HG03280 (cell line): ENCODE data around the gene NKD2.
"Not testable (repeated sequence)": the region's sequence is repeated elsewhere in the genome, so short reads cannot be mapped to it uniquely, and the experiment has no call there.

ENCODE experiments used
- ATAC-seq: cut with Tn5 transposase; IDR thresholded peaks from one replicate; pipeline ENCODE4 v1.9.1; 2021; ENCODE audit warnings: mild to moderate bottlenecking, moderate library complexity; ENCODE audit not compliant: unreplicated experiment

NKD2 gene

DNA sequence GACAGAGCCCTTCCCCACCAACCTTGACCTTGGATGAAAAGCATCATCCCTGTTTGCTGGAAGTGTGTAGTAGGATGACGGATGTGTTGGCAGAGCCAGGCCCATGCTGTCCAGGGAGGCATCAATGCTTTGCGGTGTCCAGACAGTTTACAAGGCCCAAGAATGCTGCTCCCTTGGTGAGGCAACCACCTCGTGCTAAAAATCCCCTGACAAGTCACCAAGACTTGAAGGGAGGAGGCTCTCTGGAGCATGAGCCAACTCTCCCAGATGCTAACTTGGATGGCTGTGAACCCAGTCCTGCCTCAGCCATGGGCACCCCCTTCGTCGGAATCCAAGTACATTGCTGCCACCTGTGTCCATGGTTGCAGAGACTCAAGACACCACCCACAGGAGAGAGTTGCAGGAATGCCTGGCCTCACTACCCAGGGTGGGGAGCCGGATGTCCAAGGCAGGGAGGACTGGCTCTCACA, 9.5 kb upstream of the NKD2 start:
- ATAC-seq = no peak

DNA sequence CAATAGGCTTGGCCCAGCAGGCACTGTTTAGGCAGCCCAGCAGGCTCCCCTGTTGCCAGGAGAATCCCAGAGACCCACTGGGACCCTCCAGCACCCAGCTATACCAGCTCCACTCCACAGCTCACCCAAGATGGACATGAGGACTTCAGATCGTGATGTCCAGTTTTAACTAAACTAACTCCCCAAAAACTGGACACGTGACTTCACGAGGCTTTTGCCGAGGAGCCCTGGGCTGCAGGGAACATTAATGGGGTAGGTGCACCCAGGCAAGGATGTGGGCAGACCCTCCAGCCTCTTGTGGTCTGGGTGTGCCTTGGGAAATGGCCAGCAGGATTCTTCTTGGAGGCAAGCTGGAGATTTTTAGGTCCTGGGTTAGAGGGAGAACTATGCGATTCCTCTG, 8.9 kb upstream of the NKD2 start:
- ATAC-seq = no peak

DNA sequence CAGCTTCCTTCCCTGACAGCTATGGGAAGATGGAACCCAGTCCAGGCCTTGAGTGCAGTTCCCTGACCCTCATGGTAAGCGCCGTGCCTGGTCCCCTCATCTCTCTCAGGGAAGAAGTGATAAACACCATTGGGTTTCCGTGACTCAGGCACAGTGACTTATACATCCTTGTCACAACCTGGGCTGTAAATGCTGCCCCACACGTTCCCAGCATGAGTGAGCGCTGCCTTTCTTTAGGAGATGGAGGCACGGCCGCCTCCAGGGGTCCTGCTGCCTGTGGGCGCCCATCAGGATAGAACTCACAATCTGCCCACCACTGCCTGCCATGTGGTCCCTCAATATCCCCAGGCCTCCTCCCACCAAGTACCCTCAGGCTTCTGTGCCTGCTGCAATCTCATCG, 8.3 kb upstream of the NKD2 start:
- ATAC-seq = no peak

DNA sequence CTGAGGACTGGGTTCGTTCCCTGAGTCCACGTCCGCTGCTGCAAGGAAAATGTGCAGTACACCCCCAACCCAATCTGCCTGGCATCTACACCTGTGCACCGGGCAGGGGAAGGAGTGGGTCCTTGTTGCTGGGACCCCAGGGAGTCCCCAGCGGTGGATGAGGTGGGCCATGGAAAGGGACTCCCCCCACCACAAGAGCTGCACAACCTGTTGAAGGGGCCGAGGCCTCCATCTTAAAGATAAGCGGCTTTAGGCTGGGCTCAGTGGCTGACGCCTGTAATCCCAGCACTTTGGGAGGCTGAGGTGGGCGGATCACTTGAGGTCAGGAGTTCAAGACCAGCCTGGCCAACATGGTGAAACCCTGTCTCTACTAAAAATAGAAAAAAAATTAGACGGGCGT, 7.8 kb upstream of the NKD2 start:
- not testable (repeated sequence) for ATAC-seq

DNA sequence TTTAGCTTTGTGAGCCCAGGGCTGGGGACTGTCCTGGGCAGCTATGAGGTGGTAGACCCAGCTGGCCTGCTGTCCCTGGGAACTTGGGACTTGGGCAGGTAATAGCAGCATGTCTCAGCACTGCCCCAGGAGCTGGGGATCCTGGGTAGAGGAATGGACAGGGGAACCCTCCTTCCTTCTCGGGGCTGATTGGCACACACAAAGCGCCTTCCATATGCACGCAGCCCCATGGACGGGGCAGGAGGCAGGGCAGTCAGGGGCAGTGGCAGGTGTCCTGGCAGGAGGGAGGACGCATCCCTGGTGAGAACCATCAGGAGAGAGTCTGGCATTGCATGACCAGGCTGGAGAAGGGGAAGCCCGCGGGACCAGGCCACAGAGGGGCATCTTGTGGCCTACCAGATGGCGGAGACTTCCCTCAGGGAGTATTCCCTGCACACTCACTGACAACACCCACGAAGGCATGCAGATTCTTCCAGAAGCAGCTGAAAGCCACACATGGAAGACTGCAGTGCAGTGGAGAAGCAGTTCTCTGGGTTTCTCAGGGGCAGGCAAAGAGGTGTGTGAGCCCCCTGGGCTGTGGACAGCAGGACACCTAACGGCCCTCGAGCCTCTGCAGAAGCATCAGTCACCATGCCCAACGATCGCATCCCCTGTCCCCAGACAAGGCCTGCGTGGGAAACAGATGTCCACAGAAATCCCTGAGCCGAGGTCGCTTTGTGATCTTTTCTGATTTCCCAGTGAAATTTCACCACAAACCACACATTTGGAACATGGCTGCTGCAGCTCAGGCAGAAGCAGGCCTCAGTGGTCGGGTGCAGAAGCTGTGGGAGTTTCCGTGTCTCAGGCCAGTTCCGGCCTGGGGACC, 7.0 kb upstream of the NKD2 start:
- no peak for ATAC-seq

DNA sequence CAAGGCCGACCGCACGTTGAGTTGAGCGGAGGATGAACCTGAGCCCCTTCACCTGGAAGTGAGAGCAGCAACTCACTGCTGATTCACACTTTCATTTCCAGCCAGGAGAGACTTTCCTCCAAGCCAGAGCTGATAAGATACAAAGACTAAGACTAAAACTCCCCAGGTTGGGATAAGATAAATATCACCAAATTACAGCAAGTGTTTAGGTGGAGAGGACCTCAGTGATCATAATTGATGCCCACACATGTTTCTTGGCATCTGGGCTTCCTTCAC, 6.4 kb upstream of the NKD2 start:
- no peak for ATAC-seq

DNA sequence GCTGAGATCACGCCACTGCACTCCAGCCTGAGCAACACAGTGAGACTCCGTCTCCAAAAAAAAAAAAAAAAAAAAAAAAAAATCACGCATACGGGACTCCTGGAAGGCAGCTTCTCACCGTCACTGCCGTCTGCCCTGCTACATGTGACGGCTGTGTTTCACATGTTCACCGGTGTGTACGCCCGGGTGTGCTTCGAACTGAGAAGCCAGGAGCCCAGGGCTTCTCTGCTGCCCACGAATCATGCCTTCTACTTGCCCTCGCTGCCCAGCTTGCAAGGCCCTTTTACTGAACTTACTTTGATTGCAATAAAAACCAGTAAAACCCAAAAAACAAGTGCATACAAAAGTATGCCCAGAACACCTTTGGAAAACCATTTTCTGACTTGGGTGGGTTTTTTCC, 5.8 kb upstream of the NKD2 start:
- no peak for ATAC-seq

DNA sequence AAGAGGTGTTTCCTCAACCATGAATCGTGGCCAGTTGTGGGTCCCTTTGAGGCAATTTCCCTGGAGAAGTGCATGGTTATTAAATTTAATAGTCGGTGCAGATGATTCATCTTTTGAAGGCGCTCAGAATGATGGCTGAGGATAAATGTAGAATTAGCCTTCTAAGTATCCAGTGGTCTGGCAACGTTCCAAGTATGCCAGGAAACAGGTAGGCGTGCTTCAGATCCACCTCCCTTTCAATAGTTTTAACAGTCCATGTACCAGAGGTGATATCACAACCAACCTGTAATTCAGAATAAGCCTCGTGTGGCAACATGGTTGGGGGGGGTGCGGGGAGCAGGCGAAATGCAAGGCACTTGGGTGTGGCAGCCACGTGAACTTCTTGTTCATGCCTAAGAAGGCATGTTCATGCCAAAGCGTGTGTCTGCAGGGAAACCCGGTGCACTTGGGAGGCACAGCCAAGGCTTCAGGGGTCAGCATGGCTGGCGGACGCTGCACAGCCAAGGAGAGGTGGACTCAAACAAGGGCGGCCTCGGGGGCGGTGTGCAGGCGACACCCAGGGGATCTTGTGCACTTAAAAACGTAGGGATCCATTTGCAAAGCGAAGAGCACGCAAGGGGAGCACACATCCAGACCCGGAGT, 5.2 kb upstream of the NKD2 start:
- ATAC-seq = no peak

DNA sequence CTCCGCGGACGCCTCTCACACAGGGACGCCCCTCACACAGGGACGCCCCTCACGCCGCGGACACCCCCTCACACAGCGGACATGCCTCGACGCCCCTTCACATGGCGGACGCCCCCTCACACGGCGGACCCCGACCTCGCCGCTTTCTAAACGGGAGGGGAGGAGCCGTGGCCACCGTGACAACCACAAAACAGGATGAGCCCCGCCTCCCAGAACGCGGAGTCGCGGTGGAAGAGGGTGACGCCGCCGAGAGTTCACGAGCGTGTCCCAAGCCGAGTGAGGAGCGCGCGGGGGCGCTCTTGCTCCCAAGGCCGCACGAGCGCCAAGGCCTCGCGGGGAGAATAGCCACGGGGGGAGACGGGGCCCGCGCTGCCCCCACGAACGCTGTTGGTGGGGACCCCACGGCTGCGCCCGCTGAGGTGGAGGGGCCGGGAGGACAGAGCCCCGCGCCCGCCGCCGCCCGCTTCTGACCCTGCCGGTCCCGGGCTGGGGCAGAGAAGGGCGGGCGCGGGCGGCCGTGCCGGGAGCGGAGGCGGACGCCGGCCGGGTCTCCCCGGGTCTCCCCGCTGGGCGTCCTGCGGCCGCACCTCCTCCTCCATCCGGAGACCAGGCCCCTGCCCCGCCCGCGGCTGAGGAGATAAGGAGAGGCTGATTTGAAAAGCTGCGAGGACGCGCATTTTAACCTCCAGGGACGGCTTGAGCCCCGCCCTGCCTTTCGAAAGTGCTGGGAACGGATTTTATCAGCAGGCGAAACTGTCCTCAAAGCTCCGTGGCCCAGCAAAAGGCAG, 3.9 kb upstream of the NKD2 start:
- no peak for ATAC-seq

DNA sequence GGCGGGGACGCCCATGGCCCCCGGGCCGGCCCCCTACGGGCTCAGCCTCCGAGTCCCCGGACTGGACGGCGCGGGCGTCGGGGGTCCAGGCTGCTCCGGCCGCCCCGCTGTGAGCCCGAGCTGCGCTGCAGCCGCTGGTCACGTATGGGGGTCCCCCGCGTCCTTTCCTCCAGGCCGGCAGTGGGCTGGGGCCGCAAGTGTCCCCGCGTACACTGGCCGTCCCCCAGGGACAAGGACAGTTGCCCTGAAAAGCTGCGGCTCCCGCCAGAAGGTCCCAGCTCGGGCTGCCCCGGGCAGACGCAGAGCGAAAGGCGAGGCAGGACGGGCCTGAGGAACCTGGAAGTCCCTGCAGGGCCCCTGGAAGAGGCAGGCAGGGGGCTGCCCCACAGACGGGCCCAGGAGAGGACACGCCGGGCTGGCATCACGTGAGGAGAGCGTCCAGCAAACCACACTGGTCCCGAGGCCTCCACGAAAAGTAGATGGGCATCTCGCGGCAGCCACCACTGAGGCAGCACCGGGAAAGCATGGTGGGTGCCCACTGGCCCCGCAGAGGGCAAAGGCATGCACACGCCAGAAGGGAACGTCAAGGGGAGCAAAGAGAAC, 3.3 kb upstream of the NKD2 start:
- no peak for ATAC-seq

DNA sequence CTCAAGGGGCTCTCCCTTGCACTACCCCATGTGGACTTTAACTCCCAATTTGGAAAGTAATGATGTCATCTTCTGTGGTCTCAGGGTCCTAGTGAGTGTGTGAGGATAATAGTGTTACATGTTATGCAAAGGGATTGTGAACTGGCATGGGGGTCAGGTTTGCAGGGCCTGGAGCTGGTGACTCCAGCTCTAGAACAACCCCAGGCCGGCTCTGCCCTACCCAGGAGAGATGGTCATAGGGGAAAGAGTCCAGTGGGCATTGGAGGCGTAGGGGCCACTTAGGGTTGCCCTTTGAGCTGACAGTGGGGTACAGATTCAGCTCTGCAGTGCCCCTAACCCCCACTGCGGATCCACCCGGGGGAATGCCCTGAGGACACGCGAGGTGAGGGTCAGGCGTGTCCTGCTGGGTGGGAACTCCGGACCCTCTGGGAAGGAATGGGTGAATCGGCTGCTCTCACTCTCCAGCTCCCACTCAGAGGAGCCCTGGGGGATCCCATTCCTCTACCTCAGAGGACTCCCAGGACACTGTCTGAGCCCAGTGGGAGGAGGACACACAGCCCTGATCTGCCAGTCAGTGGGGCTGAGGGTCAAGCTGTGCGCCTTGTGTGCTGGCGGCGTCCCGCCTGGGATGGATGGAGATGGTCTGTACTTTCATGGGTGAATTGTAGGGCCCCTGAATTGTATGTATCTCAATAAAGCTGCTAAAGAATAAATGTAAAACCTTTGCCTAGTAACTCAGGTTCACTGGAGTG, 2.5 kb upstream of the NKD2 start:
- ATAC-seq = no peak

DNA sequence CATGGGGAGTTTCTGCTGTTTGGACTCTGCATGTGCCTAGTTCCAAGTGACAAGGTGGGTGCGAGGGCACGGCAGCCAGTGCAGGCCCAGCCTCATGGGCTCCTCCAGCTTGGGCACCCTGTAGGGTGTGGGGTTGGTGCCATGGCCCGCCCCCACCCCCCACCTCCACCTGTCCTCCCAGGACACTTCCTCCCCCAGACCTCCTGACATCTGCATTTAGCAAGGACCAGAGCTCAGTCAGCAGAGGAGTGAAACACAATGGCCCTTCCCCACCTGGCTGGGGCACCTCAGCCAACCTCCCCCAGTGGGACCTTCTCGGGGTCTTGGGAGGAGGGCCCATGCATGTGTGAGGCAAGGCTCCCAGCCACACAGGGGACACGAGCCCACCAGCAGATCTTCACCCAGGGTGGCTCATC, 1.9 kb upstream of the NKD2 start:
- no peak for ATAC-seq

DNA sequence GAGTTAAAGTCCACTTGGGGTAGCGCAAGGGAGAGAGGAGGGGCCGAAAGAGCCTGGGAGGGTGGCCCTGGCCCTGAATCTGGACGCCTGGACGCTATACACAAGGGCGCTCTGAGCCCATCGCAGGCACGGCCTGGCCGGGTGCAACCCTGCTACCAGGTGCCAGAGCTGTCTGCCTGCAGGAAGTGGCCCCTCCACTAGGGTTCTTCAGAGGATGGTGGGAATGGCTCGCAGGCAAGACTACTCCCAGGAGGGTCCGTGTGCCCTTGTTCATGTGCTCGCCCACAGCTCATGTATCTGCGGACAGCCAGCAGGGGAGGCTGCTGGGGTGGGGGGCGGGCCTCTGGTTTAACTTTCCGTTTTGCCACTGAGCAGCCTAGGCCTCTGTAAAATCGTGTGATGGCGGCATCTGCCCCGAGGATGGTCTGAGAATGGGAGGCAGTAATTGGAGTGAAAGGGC, 1.4 kb upstream of the NKD2 start:
- no peak for ATAC-seq

DNA sequence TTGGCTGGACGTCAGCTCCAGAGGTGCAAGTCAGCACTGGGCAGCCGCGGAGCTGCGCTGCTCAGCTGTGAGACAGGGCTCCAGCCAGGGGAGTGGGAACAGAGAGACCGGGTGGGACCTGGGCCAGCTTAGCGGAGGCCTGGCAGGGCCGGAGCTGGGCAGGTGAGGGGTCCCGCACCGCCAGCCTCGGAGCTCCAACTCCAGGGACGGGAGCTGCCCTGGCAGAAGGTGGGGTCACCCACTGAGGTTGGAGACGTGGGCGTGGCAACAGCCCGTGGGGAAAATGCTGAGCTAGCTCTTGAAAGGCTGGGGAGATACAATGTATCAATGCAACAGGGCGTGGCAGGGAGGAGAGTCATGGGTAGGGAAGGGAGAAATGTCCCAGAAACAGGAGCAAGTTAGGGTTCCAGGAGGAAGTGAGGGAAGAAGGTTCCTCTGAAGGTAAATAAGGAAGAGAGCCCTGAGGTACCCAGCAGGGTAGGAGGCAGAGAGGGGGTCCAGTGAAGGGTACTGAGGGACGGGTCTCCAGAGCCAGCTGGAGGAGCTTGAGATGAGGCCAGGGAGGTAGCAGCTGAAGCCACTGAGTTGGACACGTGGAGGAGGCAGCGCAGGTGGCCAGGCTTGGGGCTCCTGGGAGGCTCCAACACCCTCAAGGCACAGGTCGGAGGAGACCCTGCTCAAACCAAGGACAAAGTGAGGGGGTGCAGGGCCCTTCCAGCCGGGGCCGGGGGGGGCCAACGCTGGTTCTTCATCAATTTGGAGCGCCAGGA, 736 bp upstream of the NKD2 start:
- no peak for ATAC-seq

DNA sequence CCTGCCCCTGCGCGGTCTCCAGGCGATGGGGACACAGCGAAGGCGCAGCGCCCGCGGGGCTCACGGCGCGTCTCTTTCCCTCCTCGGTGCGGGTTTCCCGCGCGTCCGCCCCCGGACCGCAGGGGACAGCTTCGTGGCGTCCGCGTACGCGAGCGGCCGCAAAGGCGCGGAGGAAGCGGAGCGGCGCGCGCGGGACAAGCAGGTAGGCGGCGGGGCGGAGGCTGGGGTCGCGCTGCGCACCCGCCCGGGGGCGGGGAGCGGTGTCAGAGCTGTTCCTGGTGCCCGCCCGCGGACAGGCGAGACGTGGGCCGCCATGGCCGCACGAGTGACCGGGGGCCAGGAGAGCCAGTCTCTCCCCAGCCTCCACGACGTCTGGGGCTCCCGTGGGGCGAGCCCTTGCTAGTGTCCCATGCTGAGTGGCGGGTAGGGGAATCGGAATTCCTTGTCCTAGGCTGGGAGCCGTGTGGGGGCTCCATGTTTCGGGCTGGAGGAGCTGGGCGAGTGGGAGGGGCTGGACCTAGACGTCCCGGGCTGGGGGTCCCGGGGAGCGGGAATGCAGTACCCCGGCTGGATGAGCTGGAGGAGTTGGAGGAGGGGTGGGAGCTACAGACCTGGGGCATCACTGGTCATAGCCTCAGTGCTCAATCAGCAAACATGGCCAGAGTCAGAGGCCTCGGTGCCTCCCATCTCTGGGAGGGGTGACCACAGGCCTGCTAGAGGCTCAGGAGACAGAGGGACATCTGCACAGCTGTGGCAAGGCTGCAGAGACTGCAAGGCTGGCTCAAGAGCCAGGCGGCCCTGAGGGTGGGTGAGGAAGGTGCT, 968 bp downstream of the NKD2 start:
- no peak for ATAC-seq

DNA sequence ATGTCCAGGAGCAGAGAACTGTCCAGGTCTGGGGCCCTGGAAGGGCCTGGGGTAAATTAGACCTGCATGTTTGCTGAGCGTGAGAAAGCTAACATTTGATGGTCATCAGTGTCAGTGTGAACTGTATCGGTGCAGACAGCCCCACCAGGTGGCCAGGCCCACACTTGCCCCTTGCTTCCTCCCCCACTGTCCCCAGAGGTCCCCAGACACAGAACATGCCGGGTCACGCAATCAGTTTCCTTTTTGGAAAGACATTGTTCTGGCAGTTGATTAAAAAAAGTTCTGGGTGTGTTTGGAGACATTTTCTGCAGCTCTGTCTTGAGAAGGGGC, 1.5 kb downstream of the NKD2 start:
- no peak for ATAC-seq

DNA sequence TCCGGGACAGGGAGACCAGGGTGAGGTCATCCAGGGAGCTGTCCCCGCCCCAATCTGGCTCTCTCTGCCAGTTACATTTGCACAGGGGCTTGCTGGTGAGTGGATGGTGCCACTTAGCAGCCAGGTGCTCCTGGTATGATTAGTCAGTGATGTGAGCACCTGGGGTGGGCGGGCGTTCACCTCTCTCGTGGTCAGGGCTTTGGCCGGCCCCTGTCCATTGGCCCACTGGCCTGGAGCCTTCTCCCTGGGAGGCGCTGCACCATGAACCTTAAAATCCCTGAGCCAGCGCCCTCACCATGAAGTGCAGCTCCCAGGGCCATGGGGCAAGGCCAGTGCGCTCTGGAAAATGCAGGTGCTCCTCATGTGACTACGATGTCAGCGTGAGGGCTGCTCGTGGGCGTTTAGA, 2.0 kb downstream of the NKD2 start:
- ATAC-seq = no peak

DNA sequence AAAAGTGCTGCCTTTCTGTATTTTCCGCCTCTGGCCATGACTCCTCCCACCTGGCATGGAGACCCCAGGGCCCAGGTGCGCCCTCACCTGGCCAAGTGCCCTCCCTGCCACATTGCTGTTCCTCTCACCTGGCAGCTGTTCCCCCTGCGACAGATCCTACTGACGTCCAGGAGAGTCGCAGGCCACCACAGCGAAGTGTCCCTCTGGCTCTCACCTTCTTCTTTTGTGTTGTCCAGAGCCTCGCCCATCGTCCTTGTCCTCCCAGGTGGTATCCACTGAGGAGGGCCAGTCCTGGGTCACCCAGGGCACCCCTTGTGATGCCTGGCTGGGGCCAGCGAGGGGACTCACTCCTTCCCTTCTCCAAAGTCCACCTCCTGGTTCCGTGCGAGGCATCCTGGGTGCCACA, 2.6 kb downstream of the NKD2 start:
- no peak for ATAC-seq

DNA sequence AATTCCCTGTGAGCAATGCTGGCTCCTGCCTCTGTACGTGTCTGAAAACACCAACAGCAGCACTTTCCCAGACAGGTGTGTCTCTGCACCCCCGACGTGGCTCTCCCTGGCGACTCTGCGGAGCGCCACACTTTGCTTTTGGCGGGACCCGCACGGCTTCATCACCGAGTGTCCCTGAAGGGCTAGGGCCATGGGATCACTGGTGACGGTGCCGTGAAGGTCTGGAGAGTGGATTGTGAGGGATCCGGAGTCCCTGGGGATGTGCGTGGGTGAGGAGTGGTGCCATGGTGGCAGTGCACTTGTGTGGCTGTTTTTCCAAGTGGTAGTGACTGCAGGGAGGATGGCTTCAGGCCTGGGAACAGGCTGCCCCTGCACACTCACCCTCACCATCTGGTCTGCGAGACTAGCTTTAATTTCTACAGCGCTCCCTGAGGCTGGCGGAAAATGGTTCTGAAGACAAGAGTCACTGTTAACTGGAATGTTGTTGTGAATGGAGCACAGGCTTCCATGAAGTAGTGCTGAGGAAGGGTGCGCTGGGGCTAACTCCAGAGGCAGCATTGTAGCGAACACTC, 3.2 kb downstream of the NKD2 start:
- ATAC-seq = no peak
